Measurements from ENCODE around the gene CFAP73.

The CFAP73 gene

DNA sequence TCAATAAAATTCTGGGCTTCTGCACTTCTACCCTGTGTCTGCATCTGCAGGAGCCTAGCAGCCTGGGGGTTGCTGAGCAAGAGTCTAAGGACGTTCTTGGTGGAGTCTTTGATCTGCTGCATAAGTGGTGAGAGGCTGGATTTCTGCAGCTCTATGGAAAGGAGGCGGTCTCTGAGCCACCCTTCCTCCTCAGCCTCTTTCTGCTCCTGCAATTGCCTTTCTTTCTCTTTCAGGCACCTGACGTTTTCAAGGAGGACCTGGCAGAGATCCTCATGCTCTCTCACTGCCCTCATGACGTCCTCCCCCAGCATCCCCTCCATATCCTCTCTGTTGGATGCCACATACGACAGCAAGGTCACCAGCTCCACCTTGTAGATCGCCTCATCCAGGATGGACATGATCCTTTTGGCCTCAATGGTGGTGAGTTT lies 58.1 kb downstream of the CFAP73 start:
- in situ Hi-C loops (cut with HindIII; ENCODE audit: low sequenced_read_pairs), result no loop called here

DNA sequence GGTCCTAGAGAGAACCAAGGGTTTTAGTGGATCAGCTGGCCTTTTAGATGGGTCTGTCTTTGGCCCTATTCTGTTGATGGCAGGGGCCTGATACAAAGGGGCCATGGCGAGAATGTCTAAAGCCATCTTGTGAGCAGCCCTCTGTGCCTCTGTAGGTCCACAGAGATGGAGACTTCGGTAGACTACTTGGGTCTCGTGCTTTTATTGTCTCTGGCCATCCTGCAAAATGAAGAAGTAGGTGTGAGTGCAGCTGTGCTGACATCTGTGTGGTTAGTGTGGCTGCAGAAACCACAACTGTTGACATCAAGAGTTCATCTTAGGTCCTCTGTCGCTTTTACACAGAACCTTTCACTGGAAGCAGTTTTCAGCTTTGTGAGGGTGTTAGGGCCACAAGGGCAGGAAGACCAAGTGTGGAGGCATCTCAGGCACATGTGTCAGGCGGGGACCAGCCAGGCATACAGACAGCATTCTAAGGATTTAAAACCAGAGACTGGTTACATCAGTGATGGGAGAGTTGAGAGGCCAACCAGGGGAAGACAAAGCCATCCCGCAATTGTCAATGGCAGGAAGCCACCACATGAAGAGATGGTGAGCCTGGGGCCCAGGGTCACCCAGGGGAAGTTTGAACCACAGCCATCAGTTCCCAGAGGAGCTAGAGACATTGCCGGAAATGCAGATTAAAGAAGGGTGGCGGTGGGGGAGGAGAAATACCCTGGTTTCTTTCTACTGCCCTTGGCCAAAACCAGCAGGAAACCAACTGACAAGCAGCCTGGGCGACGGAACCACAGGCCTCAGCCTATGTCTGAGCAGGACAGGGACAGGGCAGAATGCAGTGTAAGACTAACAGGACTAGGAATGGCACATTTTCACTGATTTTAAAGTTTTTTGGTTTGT lies 58.8 kb downstream of the CFAP73 start:
- in situ Hi-C loops (cut with HindIII; ENCODE audit: low sequenced_read_pairs), result no loop called here

Data from endothelial cell of hepatic sinusoid (primary cell).